K562 (cell line): ENCODE results near the gene AHI1. TPM values are rescaled to one million over a fixed set of nuclear protein-coding genes. Genes with fewer than 3 reads are reported as not detected.

Source experiments
- ARID1B ChIP-seq: fragments of 450-650 bp; IDR thresholded peaks from 2 replicates; pipeline ENCODE4 v1.6.1; 2016; ENCODE audit warnings: antibody characterized with exemption, mild to moderate bottlenecking, inconsistent platforms
- CBFA2T3 ChIP-seq: fragments of 450-650 bp; IDR thresholded peaks from 2 replicates; pipeline ENCODE4 v1.6.1; 2017
- MBD2 ChIP-seq: sonication (generic); IDR thresholded peaks from 2 replicates; pipeline ENCODE4 v1.6.1; 2016; ENCODE audit warnings: low read depth, borderline replicate concordance
- MEIS2 ChIP-seq: fragments of 450-650 bp; IDR thresholded peaks from 2 replicates; pipeline ENCODE4 v1.6.1; 2014; ENCODE audit warnings: mild to moderate bottlenecking; ENCODE audit not compliant: partially characterized antibody
- polyA plus RNA-seq, 8 experiments: library from polyadenylated mRNA; depleted of rRNA in 4 of 8; stranded (reverse) in 5 of 8; unstranded in 3 of 8; fragments of >200 nt; fragmentation: Nextera tagmentation in 2 of 8; fragmentation: Illumina TruSeq in 1 of 8; extraction: Ambion mirVana in 2 of 8; extraction: Trizol in 1 of 8; gene quantifications; 2 replicates each; pipeline versions ENCODE4 v1.2.1 to v1.2.3, GENCODE V29; 2011 to 2014; ENCODE audit warnings: inconsistent platforms in 1 of 8, missing spikeins in 1 of 8
- total RNA-seq, 7 experiments: library from RNA; depleted of rRNA in 6 of 7; stranded (reverse); fragments of >200 nt in 6 of 7; fragmentation: Illumina TruSeq in 2 of 7; extraction: Trizol in 2 of 7; gene quantifications; 2 replicates each; pipeline versions ENCODE4 v1.2.1 to v1.2.3, GENCODE V29; 2011 to 2021; ENCODE audit warnings: low replicate concordance in 1 of 7
- TF ChIP-seq, protein P1 (sequence below), 2 experiments: fragments of 450-650 bp in 1 of 2; sonication (generic) in 1 of 2; formaldehyde crosslinking in 1 of 2; IDR thresholded peaks; 2 replicates each; pipeline versions ENCODE4 v1.7.1 to v1.9.0; 2016 to 2022; ENCODE audit warnings: inconsistent platforms in 1 of 2, mild to moderate bottlenecking in 1 of 2, missing genetic modification reagents in 1 of 2

AHI1 gene
- total and polyA plus RNA-seq, 9 of the 15 experiments (the other 6 are each of a cell fraction or from before 2014, with no cell fraction given): 24.7 to 54.9 (median 32.2) TPM

DNA sequence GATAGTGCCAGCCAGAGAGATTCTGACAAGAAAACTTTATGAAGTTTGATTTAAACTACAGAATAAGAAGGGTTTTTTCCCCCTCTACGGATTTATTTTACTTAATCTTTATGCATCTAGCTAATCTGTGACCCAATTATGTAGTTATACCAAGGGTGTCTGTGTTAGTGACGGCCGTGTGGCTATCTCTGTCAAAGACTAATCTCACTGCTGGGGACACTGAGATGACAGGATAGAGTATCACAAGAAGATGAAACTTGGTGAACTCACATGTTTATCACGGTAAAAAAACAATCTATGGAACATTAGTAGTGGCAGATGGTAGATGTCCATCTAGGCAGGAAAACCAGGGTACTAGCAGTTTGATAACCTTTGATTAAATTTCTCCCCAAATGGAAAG lies 149.7 kb downstream of the AHI1 start (continued):
- TF ChIP-seq, protein P1, sequence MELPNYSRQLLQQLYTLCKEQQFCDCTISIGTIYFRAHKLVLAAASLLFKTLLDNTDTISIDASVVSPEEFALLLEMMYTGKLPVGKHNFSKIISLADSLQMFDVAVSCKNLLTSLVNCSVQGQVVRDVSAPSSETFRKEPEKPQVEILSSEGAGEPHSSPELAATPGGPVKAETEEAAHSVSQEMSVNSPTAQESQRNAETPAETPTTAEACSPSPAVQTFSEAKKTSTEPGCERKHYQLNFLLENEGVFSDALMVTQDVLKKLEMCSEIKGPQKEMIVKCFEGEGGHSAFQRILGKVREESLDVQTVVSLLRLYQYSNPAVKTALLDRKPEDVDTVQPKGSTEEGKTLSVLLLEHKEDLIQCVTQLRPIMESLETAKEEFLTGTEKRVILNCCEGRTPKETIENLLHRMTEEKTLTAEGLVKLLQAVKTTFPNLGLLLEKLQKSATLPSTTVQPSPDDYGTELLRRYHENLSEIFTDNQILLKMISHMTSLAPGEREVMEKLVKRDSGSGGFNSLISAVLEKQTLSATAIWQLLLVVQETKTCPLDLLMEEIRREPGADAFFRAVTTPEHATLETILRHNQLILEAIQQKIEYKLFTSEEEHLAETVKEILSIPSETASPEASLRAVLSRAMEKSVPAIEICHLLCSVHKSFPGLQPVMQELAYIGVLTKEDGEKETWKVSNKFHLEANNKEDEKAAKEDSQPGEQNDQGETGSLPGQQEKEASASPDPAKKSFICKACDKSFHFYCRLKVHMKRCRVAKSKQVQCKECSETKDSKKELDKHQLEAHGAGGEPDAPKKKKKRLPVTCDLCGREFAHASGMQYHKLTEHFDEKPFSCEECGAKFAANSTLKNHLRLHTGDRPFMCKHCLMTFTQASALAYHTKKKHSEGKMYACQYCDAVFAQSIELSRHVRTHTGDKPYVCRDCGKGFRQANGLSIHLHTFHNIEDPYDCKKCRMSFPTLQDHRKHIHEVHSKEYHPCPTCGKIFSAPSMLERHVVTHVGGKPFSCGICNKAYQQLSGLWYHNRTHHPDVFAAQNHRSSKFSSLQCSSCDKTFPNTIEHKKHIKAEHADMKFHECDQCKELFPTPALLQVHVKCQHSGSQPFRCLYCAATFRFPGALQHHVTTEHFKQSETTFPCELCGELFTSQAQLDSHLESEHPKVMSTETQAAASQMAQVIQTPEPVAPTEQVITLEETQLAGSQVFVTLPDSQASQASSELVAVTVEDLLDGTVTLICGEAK (IDR thresholded peaks at IDR 0.05): 0 out of 2 replicates have a peak, but pooled peaks have one; percentile 43
- TF ChIP-seq, protein P1 (CRISPR knock-in tag; IDR thresholded peaks at IDR 0.05): no peak
- TF ChIP-seq ARID1B (peak; percentile 42; the same call in 1 of the 2 replicates), CBFA2T3 (peak; percentile 69), MBD2 (no peak), MEIS2 (peak; percentile 9)
